ENCODE results near the gene RNF220.

The RNF220 gene

DNA sequence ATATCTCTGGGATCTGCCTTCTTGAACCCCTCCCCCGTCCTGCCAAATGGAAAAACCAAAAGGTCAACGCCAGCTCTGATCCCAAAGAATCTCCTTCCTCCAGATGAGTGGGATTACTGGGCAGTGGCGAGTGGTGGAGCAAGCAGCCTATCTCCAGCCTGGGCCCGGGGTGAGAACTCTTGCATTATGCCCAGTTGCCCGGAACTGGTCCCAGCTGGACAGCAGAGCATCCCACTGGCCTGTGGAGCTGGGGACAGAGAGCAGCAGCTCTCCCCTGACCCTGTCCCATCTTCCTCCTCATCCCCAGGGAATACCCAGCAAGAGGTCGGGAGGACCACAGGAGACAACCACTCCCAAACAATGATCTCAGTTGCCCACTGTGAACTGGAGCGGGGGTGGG is 138.7 kb downstream of the RNF220 start:
- TF ChIP-seq, protein P1, sequence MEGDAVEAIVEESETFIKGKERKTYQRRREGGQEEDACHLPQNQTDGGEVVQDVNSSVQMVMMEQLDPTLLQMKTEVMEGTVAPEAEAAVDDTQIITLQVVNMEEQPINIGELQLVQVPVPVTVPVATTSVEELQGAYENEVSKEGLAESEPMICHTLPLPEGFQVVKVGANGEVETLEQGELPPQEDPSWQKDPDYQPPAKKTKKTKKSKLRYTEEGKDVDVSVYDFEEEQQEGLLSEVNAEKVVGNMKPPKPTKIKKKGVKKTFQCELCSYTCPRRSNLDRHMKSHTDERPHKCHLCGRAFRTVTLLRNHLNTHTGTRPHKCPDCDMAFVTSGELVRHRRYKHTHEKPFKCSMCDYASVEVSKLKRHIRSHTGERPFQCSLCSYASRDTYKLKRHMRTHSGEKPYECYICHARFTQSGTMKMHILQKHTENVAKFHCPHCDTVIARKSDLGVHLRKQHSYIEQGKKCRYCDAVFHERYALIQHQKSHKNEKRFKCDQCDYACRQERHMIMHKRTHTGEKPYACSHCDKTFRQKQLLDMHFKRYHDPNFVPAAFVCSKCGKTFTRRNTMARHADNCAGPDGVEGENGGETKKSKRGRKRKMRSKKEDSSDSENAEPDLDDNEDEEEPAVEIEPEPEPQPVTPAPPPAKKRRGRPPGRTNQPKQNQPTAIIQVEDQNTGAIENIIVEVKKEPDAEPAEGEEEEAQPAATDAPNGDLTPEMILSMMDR (IDR thresholded peaks at IDR 0.05; ENCODE audit: control insufficient read depth, extremely low read depth, insufficient read depth) = no peak
- no peak overlapping the region for H3K4me3 ChIP-seq (ENCODE audit: low read depth, low read length)

DNA sequence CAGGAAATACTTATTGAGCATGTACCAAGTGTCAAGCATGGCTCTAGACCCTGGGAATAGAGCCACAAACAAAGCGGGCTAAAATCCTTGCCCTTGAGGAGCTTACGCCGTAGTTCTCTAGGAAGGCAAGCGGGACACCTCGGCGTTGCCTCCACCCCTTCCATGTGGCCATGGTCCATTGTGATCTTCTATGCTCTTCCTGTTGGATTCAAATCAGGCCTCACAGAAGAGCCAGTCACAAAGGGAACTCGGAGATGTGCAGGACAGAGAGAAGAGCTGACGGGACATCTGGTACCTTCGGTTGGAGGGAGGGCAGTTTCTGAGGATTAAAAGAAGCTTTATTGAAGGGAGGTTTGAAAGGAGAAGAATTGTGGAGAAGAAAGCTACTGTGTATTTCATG is 139.9 kb downstream of the RNF220 start:
- H3K4me3 ChIP-seq (ENCODE audit: low read depth, low read length) = no peak overlapping the region
- TF ChIP-seq, protein P1 (IDR thresholded peaks at IDR 0.05; ENCODE audit: control insufficient read depth, extremely low read depth, insufficient read depth) = no peak
- no peak for DNase-seq (ENCODE audit: low read depth)

More for the DNA sequence above, 138.7 kb downstream of the RNF220 start:
- DNase-seq (ENCODE audit: low read depth) = no peak

DNA sequence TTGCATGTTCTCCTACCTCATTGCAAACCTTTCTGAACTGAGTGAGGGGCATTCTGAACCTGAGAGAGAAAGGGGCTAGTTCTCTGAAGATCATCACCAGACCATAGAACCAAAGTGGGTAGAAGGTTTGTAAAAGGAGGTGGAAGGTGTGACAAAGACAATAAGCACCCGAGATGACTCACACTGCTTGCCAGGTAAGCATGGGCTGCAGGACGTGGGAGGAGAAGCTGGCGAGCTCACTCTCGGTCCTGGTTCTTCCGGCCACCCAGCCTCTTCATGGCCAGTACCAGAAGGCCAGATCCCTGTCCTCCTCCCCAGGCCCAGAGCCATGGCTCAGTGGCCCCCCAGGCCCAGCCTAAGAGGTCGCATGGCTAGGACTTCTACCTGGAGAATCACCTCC is 140.9 kb downstream of the RNF220 start:
- H3K4me3 ChIP-seq (ENCODE audit: low read depth, low read length) = no peak overlapping the region
- TF ChIP-seq, protein P1 (IDR thresholded peaks at IDR 0.05; ENCODE audit: control insufficient read depth, extremely low read depth, insufficient read depth) = no peak
- no peak for DNase-seq (ENCODE audit: low read depth)

DNA sequence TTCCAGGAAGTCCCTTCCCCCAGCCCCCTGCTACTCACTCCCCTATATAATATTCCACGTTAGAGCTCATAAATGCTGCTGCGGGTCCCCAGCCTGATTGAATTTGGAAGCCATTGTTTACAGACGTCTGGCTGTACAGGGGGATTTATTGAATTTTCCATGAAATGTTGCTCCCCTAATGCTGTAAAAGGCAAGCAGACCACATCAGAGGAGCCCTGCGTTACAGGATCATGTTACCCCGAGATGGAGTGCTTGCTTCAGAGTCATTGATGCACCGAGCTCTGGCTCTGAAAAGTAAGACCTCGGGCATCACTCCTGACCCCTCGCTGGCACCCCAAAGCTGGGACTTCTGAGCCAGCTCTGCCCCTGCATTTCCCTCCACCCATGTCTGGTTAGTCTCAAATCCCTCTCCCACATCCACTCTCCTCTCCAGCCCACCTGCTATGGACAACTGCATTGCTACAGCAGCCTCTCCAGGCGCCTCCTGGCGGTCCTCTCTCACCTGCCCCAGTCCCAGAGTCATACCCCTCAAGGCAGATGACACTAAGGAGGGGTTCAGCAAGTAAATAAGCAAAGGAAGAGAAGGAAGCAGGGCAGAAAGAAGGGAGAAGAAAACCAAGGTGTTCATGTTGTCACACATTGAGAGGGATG is 141.5 kb downstream of the RNF220 start:
- DNase-seq (ENCODE audit: low read depth) = no peak
- TF ChIP-seq, protein P1 (IDR thresholded peaks at IDR 0.05; ENCODE audit: control insufficient read depth, extremely low read depth, insufficient read depth) = no peak
- no peak overlapping the region for H3K4me3 ChIP-seq (ENCODE audit: low read depth, low read length)

DNA sequence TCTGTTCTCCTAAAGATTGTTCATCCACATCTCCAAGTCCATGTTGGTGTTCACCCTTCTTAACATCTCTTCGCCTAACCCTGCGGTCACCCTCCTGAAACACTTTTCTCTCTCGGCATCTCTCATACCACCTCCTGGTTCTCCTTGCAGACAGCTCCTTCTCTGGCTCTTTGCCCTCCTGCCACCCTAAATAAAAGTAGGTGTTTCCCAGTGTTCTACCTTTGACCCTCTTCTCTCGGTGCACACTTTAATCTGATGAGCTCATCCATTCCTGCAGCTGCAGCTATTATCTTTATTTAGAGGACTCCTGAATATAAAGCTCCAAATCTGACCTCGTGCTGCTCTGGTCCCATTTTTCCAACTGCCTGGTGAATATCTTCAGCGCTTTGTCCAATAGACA is 142.3 kb downstream of the RNF220 start:
- no peak for DNase-seq (ENCODE audit: low read depth)
- no peak overlapping the region for H3K4me3 ChIP-seq (ENCODE audit: low read depth, low read length)
- TF ChIP-seq, protein P1 (IDR thresholded peaks at IDR 0.05; ENCODE audit: control insufficient read depth, extremely low read depth, insufficient read depth) = no peak

DNA sequence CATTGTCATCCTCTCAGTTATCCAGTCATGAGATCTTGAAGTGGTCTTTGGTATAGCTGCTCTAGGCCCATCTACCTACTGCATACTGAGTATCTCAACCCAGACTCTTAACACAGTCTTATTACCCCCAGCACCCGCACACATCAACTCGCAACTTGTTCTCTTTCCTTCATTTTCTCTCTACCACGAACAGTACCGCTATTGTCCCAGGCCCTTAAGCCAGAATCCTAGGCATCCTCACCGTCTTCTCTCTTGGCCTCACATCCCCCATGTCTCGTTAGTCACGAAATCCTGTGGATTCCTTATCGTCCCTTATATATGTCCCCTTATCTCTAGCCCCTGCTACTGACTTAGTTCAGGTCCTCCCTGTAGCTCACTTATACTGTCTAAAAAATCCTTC is 142.8 kb downstream of the RNF220 start:
- no peak for DNase-seq (ENCODE audit: low read depth)
- H3K4me3 ChIP-seq (ENCODE audit: low read depth, low read length) = no peak overlapping the region
- TF ChIP-seq, protein P1 (IDR thresholded peaks at IDR 0.05; ENCODE audit: control insufficient read depth, extremely low read depth, insufficient read depth) = no peak

DNA sequence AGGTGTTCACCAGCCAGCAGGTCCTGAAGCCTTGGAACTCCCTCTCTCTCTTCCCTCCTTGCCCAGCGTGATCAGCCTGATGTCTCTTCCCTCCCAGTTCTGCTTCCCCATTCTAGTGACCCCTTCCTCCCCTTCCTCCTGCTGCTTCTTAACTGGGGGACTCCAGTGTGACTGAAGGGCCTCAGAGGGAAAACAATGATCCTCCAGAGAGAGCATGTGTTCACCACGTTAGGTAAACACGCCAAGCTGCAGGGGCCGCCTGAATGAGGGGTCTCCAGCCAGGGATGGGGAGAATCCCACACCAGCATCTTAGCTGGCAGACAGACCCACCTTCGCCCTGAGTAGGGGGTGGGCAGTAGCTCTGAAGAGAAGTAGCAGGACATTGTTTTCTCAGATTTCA is 144.5 kb downstream of the RNF220 start:
- no peak overlapping the region for H3K4me3 ChIP-seq (ENCODE audit: low read depth, low read length)
- TF ChIP-seq, protein P1 (IDR thresholded peaks at IDR 0.05; ENCODE audit: control insufficient read depth, extremely low read depth, insufficient read depth) = no peak
- no peak for DNase-seq (ENCODE audit: low read depth)
